Upper lobe of left lung (tissue), 4 donors: ENCODE data around the gene KRTAP12-4.
"Not testable (repeated sequence)": the region's sequence is repeated elsewhere in the genome, so short reads cannot be mapped to it uniquely, and the experiment has no call there.

Source experiments
- CTCF ChIP-seq, 6 experiments: fragments of 450-650 bp in 4 of 6; fragments of 200-600 bp in 2 of 6; sonication (generic) in 2 of 6; IDR thresholded peaks; one replicate each; pipeline ENCODE4 v1.5.1; 2016 to 2019; ENCODE audit warnings: antibody characterized with exemption in 6 of 6
- POLR2A ChIP-seq, 4 donors: fragments of 450-650 bp; IDR thresholded peaks; one replicate each; pipeline ENCODE4 v1.5.1; 2016 to 2017; ENCODE audit warnings: antibody characterized with exemption in 4 of 4, mild to moderate bottlenecking in 2 of 4

- TF ChIP-seq POLR2A, CTCF (IDR thresholded peaks at IDR 0.05): not testable (repeated sequence)
Observed at GRCh38 chr21:44697172-44697810, 42.8 kb upstream of the KRTAP12-4 start, which contains the start of gene KRTAP10-12.
